Measurements from ENCODE around the gene SMARCC2.

DNA sequence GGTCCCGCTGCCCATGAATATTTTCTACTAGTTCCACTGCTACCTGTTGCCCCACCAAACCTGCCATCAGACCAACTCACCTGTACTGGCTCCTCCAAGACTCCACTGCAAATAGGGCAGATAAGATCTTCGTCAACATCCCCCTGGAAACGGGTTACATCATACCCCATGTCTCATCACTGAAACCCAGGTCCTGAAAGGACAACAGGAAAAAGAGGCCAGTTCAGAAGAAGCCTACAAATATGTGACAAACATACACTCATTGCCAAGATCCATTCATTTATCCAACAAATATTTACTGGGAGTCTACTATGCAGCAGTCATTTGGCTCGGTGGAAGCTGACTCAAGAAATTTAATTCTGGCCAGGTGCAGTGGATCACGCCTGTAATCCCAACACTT lies 24.6 kb upstream of the SMARCC2 start:
- TF ChIP-seq, protein P1, sequence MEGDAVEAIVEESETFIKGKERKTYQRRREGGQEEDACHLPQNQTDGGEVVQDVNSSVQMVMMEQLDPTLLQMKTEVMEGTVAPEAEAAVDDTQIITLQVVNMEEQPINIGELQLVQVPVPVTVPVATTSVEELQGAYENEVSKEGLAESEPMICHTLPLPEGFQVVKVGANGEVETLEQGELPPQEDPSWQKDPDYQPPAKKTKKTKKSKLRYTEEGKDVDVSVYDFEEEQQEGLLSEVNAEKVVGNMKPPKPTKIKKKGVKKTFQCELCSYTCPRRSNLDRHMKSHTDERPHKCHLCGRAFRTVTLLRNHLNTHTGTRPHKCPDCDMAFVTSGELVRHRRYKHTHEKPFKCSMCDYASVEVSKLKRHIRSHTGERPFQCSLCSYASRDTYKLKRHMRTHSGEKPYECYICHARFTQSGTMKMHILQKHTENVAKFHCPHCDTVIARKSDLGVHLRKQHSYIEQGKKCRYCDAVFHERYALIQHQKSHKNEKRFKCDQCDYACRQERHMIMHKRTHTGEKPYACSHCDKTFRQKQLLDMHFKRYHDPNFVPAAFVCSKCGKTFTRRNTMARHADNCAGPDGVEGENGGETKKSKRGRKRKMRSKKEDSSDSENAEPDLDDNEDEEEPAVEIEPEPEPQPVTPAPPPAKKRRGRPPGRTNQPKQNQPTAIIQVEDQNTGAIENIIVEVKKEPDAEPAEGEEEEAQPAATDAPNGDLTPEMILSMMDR (IDR thresholded peaks at IDR 0.05), result no peak
- no peak for TF ChIP-seq POLR2A (IDR thresholded peaks at IDR 0.05)
- TF ChIP-seq POLR2AphosphoS5 (IDR thresholded peaks at IDR 0.05), result no peak
